Calu3 (cell line): ENCODE measurements around the gene TCF12. TPM values are rescaled to one million over a fixed set of nuclear protein-coding genes. Genes with fewer than 3 reads are reported as not detected.

Source experiments
- BruUV-seq: library from RNA; stranded (reverse); fragments of 400-500 nt; replicated peaks from 2 replicates; lab custom pipeline; 2021; lab: Mats Ljungman, UMichigan
- CTCF ChIA-PET: fragments of 300-600 bp; sonication (Branson Sonifier 250); formaldehyde crosslinking; loops from one replicate; lab custom pipeline; 2022; ENCODE audit warnings: antibody characterized with exemption; lab: Charles Lee
- DNase-seq: peaks from one replicate; pipeline ENCODE4 v3.0.0; 2022
- H3K27ac Mint-ChIP-seq: one replicate; pipeline ENCODE4 v1.8.0; 2022; ENCODE audit warnings: mixed read lengths; ENCODE audit not compliant: unreplicated experiment
- H3K27me3 Mint-ChIP-seq: one replicate; pipeline ENCODE4 v1.8.0; 2022; ENCODE audit warnings: mixed read lengths; ENCODE audit not compliant: unreplicated experiment
- H3K36me3 Mint-ChIP-seq: one replicate; pipeline ENCODE4 v1.8.0; 2022; ENCODE audit warnings: mild to moderate bottlenecking, moderate library complexity, mixed read lengths; ENCODE audit not compliant: insufficient read depth, unreplicated experiment
- H3K4me1 Mint-ChIP-seq: one replicate; pipeline ENCODE4 v1.8.0; 2022; ENCODE audit warnings: mild to moderate bottlenecking, low read depth, mixed read lengths; ENCODE audit not compliant: unreplicated experiment
- H3K4me3 Mint-ChIP-seq: one replicate; pipeline ENCODE4 v1.8.0; 2022; ENCODE audit warnings: mild to moderate bottlenecking, low read depth, moderate library complexity, mixed read lengths; ENCODE audit not compliant: unreplicated experiment
- H3K9me3 Mint-ChIP-seq: one replicate; pipeline ENCODE4 v1.8.0; 2022; ENCODE audit warnings: low read depth, mixed read lengths; ENCODE audit not compliant: unreplicated experiment
- intact Hi-C: fragments of 100-400 bp; cut with micrococcal nuclease; formaldehyde crosslinking; loops from one replicate; pipeline ENCODE4 v1.10.0; 2022; ENCODE audit not compliant: unreplicated experiment
- total RNA-seq: library from RNA; stranded (reverse); gene quantifications from 2 replicates; pipeline ENCODE4 v1.2.3, GENCODE V29; 2022
- TF ChIP-seq, protein P1 (sequence below): fragments of 200-600 bp; IDR thresholded peaks from one replicate; pipeline ENCODE4 v1.8.0; 2022; ENCODE audit warnings: antibody characterized with exemption; ENCODE audit not compliant: unreplicated experiment

Gene TCF12
- total RNA-seq, 1 experiment from 2014 or later, result 127 TPM

DNA sequence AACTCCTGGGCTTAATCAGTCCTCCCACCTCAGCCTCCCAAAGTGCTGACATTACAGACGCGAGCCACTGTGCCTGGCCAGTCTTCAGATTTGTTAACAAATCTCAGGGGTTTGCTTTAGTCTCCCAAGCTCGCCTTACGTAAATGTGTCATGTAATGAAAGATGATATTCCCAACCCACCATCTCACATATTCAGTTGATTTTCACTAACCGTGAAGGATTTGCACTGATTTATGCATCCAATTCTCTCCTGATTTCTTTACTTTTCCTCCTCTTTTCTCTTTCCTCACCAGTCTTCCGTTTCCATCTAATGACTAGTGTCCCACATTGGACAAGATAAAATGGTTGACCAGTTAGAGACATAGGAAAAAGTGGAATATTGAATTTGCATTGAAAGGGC is 72.6 kb downstream of the TCF12 start:
- CTCF ChIA-PET, result no interaction called here

DNA sequence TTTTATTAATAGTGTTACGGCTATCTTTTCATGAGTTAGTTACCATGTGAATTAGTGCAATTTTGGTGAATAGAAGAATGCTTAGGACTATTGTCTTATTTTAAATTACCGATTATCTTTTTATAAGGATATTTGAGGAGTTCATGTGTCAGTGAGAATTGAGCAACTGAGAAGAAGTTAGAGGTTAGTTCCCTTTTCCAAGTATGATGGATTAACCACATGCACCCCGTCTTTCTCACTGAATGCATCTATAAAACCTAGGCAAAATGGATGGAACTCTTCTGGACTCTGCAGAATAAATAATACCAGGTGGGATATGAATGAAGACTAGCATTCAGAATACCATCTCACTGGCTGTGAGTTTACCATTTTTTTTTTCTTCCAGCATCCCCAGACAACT is 74.3 kb downstream of the TCF12 start:
- TF ChIP-seq, protein P1, sequence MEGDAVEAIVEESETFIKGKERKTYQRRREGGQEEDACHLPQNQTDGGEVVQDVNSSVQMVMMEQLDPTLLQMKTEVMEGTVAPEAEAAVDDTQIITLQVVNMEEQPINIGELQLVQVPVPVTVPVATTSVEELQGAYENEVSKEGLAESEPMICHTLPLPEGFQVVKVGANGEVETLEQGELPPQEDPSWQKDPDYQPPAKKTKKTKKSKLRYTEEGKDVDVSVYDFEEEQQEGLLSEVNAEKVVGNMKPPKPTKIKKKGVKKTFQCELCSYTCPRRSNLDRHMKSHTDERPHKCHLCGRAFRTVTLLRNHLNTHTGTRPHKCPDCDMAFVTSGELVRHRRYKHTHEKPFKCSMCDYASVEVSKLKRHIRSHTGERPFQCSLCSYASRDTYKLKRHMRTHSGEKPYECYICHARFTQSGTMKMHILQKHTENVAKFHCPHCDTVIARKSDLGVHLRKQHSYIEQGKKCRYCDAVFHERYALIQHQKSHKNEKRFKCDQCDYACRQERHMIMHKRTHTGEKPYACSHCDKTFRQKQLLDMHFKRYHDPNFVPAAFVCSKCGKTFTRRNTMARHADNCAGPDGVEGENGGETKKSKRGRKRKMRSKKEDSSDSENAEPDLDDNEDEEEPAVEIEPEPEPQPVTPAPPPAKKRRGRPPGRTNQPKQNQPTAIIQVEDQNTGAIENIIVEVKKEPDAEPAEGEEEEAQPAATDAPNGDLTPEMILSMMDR, result no peak
- Mint-ChIP-seq H3K27me3 (no peaks in the 10 kb centered on the region), H3K9me3 (peaks cover 6% of the 10 kb centered on the region), H3K4me3 (no peak overlapping the region), H3K36me3 (peaks cover 13% of the 10 kb centered on the region), H3K4me1 (peaks cover 10% of the 10 kb centered on the region), H3K27ac (no peak overlapping the region)
- no peak for DNase-seq
- no TSS peak for BruUV-seq
- intact Hi-C loops, result no loop called here
- CTCF ChIA-PET, result no interaction called here

More for the DNA sequence above, 72.6 kb downstream of the TCF12 start:
- H3K4me3 Mint-ChIP-seq, result no peak overlapping the region
- TF ChIP-seq, protein P1, result no peak
- peaks cover 13% of the 10 kb centered on the region for H3K36me3 Mint-ChIP-seq
- DNase-seq, result no peak
- H3K4me1 Mint-ChIP-seq, result peaks cover 10% of the 10 kb centered on the region
- intact Hi-C loops, result no loop called here
- H3K27ac Mint-ChIP-seq, result no peak overlapping the region
- H3K27me3 Mint-ChIP-seq, result no peaks in the 10 kb centered on the region
- peaks cover 6% of the 10 kb centered on the region for H3K9me3 Mint-ChIP-seq
- no TSS peak for BruUV-seq

DNA sequence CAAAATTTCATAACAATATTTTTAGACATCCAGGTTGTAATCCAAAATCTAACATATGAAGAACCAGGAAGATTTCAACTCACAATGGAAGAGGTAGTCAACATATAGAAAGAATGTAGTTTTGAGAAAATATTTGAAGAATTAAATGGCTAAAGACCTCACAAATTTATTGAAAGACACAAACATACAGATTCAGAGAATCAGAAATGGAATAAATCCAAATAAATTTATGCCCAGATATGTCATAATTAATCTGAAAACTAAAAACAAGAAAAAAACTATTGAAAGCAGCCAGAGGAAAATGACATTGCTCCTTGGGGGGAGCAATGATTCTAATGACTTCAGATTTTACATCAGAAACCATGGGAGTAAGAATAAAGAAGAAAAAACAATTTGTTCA is 75.8 kb downstream of the TCF12 start:
- Mint-ChIP-seq H3K9me3 (peaks cover 6% of the 10 kb centered on the region), H3K4me1 (peaks cover 6% of the 10 kb centered on the region), H3K27me3 (no peaks in the 10 kb centered on the region), H3K4me3 (no peak overlapping the region), H3K27ac (peak overlapping the region; percentile 19), H3K36me3 (peaks cover 13% of the 10 kb centered on the region)
- no TSS peak for BruUV-seq
- no peak for DNase-seq
- CTCF ChIA-PET, result no interaction called here
- TF ChIP-seq, protein P1, result no peak
- intact Hi-C loops, result no loop called here

DNA sequence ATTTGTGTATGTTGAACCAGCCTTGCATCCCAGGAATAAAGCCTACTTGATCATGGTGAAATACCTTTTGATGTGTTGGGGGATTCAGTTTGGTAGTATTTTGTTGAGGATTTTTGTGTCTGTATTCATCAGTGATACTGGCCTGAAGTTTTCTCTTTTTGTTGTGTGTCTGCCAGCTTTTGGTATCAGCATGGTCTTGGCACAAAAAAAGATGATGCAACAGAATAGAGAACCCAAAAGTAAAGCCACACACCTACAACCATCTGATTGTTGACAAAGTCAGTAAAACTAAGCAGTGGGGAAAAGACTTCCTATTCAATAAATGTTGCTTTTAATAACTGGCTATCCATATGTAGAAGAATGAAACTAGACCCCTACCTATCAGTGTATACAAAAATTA is 77.6 kb downstream of the TCF12 start:
- no peaks in the 10 kb centered on the region for H3K4me1 Mint-ChIP-seq
- no peak for DNase-seq
- H3K27me3 Mint-ChIP-seq, result no peaks in the 10 kb centered on the region
- H3K27ac Mint-ChIP-seq, result no peak overlapping the region
- H3K9me3 Mint-ChIP-seq, result peaks cover 6% of the 10 kb centered on the region
- H3K4me3 Mint-ChIP-seq, result no peak overlapping the region
- intact Hi-C loops, result no loop called here
- CTCF ChIA-PET, result interaction anchor here (0.6 kb wide), 1 partner anchor 657 kb away, joined by 3 read pairs; no protein-coding TSS in a partner anchor
- no TSS peak for BruUV-seq
- peaks cover 13% of the 10 kb centered on the region for H3K36me3 Mint-ChIP-seq
- TF ChIP-seq, protein P1, result no peak
